KMS-11 (cell line): ENCODE data around the gene TRIO.

ENCODE experiments used
- H2AFZ ChIP-seq: fragments of 200-600 bp; sonication (generic); 2 replicates; pipeline ENCODE4 v1.6.1; 2016; ENCODE audit warnings: antibody characterized with exemption, mixed run types, low read depth
- H3K27ac ChIP-seq: fragments of 200-600 bp; sonication (generic); 2 replicates; pipeline ENCODE4 v1.6.1; 2016; ENCODE audit warnings: mild to moderate bottlenecking, mixed run types
- H3K27me3 ChIP-seq: fragments of 200-600 bp; sonication (generic); 2 replicates; pipeline ENCODE4 v1.6.1; 2017; ENCODE audit warnings: mild to moderate bottlenecking, low read depth, mixed run types, moderate library complexity; ENCODE audit not compliant: insufficient read depth
- H3K36me3 ChIP-seq: fragments of 200-600 bp; sonication (generic); 2 replicates; pipeline ENCODE4 v1.6.1; 2017; ENCODE audit warnings: mild to moderate bottlenecking, mixed run types; ENCODE audit not compliant: insufficient read depth
- H3K4me1 ChIP-seq: fragments of 200-600 bp; sonication (generic); 2 replicates; pipeline ENCODE4 v1.6.1; 2016; ENCODE audit warnings: mild to moderate bottlenecking, low read depth, mixed run types; ENCODE audit not compliant: poor library complexity, severe bottlenecking
- H3K4me2 ChIP-seq: fragments of 200-600 bp; sonication (generic); 2 replicates; pipeline ENCODE4 v1.7.0; 2016; ENCODE audit warnings: mild to moderate bottlenecking, mixed run types
- H3K4me3 ChIP-seq: fragments of 200-600 bp; sonication (generic); IDR thresholded peaks from 2 replicates; pipeline ENCODE4 v1.6.1; 2017; ENCODE audit warnings: low read depth, low read length, mixed read lengths; ENCODE audit not compliant: insufficient read depth
- H3K79me2 ChIP-seq: fragments of 200-600 bp; sonication (generic); 2 replicates; pipeline ENCODE4 v1.6.1; 2016; ENCODE audit warnings: low read depth, mixed run types; ENCODE audit not compliant: insufficient read depth
- H3K9ac ChIP-seq: fragments of 200-600 bp; sonication (generic); 2 replicates; pipeline ENCODE4 v1.6.1; 2016; ENCODE audit warnings: mild to moderate bottlenecking, mixed run types
- H4K20me1 ChIP-seq: fragments of 200-600 bp; sonication (generic); 2 replicates; pipeline ENCODE4 v1.6.1; 2016; ENCODE audit warnings: mild to moderate bottlenecking, mixed run types; ENCODE audit not compliant: insufficient read depth
- TF ChIP-seq, protein P1 (sequence below): fragments of 200-600 bp; sonication (generic); conservative IDR thresholded peaks from 2 replicates; pipeline ENCODE4 v1.6.1; 2017; ENCODE audit warnings: low read depth, mild to moderate bottlenecking, antibody characterized with exemption, low read length, moderate library complexity, mixed read lengths

TRIO gene

DNA sequence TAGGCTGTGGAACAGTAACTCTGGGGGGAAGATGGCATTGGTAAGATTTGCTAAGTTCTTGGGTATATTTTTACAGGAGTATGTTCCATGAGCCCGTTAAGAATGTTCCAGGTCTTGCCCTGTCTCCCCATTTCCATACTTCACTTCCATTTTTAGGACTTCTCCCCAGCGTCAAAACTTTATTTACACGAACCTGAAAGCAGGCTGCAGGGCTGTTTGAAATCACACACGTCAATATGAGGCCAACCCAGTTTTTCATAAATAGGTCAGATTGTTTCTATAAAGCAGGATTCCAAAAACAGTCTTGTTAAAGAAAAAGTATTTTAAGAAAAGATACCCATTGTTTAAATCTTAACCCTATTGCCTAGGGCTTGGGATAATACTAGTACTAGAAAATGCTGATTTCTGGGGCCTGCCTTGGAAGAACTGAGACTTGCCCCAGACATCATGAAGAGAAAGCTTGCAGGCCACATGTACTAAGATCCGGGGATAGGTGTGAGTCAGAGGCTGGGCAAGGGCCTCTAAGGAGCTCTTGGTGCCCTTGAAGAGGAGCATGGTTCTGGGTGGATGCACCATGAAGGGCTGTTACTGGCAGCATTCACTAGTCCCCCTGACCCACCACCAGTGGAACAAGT is 24.2 kb downstream of the TRIO start:
- no peaks in the 10 kb centered on the region for H3K36me3 ChIP-seq
- H3K4me2 ChIP-seq: no peak overlapping the region
- H3K4me1 ChIP-seq: peaks cover 12% of the 10 kb centered on the region
- no peak overlapping the region for H2AFZ ChIP-seq
- H3K79me2 ChIP-seq: peaks cover 99% of the 10 kb centered on the region
- no peaks in the 10 kb centered on the region for H3K27me3 ChIP-seq
- no peak overlapping the region for H3K4me3 ChIP-seq
- no peak overlapping the region for H3K27ac ChIP-seq
- TF ChIP-seq, protein P1, sequence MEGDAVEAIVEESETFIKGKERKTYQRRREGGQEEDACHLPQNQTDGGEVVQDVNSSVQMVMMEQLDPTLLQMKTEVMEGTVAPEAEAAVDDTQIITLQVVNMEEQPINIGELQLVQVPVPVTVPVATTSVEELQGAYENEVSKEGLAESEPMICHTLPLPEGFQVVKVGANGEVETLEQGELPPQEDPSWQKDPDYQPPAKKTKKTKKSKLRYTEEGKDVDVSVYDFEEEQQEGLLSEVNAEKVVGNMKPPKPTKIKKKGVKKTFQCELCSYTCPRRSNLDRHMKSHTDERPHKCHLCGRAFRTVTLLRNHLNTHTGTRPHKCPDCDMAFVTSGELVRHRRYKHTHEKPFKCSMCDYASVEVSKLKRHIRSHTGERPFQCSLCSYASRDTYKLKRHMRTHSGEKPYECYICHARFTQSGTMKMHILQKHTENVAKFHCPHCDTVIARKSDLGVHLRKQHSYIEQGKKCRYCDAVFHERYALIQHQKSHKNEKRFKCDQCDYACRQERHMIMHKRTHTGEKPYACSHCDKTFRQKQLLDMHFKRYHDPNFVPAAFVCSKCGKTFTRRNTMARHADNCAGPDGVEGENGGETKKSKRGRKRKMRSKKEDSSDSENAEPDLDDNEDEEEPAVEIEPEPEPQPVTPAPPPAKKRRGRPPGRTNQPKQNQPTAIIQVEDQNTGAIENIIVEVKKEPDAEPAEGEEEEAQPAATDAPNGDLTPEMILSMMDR: no peak
- H3K9ac ChIP-seq: no peak overlapping the region
- H4K20me1 ChIP-seq: peaks cover 23% of the 10 kb centered on the region

DNA sequence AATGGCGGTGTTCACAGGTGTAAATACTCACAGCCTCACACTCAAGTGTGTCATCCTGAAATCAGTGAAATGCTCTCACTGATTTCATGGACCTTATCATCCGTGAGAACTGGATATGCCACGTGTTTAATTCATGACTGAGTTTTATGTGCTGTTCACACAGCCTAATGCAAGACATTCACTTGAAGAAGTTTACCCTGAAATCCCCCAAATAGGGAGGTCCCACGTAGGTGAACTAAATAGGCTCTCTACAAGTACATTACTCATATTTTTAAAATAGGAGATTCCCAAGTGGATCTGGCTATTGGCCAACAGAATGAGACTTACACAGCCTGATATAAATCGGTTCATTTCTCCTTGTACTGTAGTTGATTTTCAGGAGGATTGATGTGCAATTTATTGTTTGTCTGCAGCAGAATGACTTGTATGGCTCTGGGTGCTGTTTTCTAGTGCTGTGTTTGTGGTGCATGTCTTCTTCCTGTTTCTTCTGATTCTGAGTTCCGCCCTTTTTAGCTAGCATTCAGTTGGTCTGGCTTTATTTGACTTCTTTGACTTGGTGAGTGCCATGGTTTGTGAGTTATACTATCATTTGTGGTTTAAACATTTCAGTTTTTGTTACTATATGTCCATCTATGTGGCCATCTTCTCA is 25.1 kb downstream of the TRIO start:
- TF ChIP-seq, protein P1: no peak
- H2AFZ ChIP-seq: no peak overlapping the region
- H4K20me1 ChIP-seq: peaks cover 28% of the 10 kb centered on the region
- peaks cover 99% of the 10 kb centered on the region for H3K79me2 ChIP-seq
- no peak overlapping the region for H3K9ac ChIP-seq
- H3K4me3 ChIP-seq: no peak overlapping the region
- H3K27ac ChIP-seq: no peak overlapping the region
- no peaks in the 10 kb centered on the region for H3K27me3 ChIP-seq
- no peaks in the 10 kb centered on the region for H3K36me3 ChIP-seq
- H3K4me1 ChIP-seq: peaks cover 12% of the 10 kb centered on the region
- H3K4me2 ChIP-seq: no peak overlapping the region

DNA sequence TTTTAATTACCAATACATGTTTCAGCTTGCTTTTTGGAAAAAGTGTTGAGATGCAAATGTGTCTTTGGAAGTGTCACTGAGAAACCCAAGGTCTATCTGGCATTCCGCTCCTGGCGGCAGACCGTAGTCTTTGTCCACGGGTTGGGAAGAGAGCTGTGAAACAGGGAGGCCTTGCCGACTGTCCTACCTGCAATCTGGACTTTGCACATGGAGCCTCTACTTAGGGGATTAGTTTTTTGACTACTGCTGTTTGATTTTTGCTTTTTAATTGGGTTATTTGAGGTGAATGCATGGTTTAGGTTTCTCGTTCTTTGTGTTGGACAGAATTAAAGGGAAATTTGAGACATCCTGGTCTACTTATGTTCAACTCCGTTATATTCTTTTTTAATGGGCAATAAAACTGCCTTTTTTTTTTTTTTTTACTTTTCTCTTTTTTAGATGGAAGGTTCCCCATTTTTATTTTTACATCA is 25.7 kb downstream of the TRIO start:
- Histone ChIP-seq H3K4me3 (no peak overlapping the region), H3K4me1 (peaks cover 17% of the 10 kb centered on the region), H3K27ac (no peak overlapping the region), H3K27me3 (no peaks in the 10 kb centered on the region), H3K36me3 (no peaks in the 10 kb centered on the region), H4K20me1 (peaks cover 29% of the 10 kb centered on the region), H2AFZ (no peak overlapping the region), H3K4me2 (no peak overlapping the region), H3K9ac (no peak overlapping the region), H3K79me2 (peaks cover 99% of the 10 kb centered on the region)
- TF ChIP-seq, protein P1: no peak

DNA sequence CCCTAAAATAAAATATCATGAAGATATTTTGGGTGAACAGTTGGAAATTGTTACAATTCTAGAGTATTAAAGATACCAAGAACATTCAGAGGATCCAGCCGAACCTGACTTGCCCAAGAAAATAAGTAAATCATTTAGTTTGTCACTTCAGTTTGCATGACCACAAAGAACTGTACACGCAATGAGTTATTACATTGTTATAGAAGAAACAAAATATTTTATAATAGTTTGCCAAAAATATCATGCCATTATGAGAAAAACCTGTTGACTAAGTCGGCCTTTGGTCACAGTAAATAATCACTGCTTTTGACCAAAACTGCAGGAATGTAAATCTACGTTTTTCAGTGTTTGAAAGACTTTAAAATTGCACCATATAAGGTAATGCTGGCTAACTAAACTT is 27.9 kb downstream of the TRIO start:
- Histone ChIP-seq H3K27ac (no peak overlapping the region), H3K27me3 (no peaks in the 10 kb centered on the region), H4K20me1 (peaks cover 32% of the 10 kb centered on the region), H3K4me1 (peaks cover 35% of the 10 kb centered on the region), H2AFZ (no peak overlapping the region), H3K4me2 (no peak overlapping the region), H3K4me3 (no peak overlapping the region), H3K9ac (no peak overlapping the region), H3K36me3 (no peaks in the 10 kb centered on the region), H3K79me2 (peaks cover 99% of the 10 kb centered on the region)
- TF ChIP-seq, protein P1: no peak
